ENCODE measurements around the gene OMA1.

DNA sequence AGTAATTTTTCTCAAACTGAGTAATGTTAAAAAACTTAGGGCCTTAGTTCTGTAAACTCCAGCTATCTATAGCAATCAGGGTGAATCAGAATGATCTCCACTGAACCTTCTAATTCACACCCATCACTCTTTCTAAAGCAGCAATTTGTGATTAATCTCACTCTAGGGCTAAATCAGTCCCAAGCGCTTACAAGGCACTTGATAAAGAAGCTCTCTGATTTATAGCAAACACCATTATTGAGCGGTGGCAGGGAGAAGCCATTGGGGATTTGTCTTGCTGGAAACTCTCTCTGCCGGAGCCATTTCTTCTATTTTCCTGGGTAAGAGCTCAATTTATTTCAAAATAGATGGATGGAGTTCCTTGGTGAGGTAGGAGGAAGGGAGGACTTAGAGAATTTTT lies 77.0 kb downstream of the OMA1 start:
- TF ChIP-seq EP300 (conservative IDR thresholded peaks at IDR 0.05; ENCODE audit: poor library complexity, severe bottlenecking) (no peak), CTCF (IDR thresholded peaks at IDR 0.05; ENCODE audit: poor library complexity, severe bottlenecking) (no peak), EZH2 (IDR thresholded peaks at IDR 0.05; ENCODE audit: borderline replicate concordance, insufficient read depth, low read length, poor library complexity, severe bottlenecking) (no peak), POLR2AphosphoS5 (IDR thresholded peaks at IDR 0.05) (no peak), SMC3 (conservative IDR thresholded peaks at IDR 0.05; ENCODE audit: poor library complexity) (no peak), TAF1 (IDR thresholded peaks at IDR 0.05; ENCODE audit: low read depth) (no peak), RAD21 (conservative IDR thresholded peaks at IDR 0.05) (no peak)
- TF ChIP-seq, protein P1, sequence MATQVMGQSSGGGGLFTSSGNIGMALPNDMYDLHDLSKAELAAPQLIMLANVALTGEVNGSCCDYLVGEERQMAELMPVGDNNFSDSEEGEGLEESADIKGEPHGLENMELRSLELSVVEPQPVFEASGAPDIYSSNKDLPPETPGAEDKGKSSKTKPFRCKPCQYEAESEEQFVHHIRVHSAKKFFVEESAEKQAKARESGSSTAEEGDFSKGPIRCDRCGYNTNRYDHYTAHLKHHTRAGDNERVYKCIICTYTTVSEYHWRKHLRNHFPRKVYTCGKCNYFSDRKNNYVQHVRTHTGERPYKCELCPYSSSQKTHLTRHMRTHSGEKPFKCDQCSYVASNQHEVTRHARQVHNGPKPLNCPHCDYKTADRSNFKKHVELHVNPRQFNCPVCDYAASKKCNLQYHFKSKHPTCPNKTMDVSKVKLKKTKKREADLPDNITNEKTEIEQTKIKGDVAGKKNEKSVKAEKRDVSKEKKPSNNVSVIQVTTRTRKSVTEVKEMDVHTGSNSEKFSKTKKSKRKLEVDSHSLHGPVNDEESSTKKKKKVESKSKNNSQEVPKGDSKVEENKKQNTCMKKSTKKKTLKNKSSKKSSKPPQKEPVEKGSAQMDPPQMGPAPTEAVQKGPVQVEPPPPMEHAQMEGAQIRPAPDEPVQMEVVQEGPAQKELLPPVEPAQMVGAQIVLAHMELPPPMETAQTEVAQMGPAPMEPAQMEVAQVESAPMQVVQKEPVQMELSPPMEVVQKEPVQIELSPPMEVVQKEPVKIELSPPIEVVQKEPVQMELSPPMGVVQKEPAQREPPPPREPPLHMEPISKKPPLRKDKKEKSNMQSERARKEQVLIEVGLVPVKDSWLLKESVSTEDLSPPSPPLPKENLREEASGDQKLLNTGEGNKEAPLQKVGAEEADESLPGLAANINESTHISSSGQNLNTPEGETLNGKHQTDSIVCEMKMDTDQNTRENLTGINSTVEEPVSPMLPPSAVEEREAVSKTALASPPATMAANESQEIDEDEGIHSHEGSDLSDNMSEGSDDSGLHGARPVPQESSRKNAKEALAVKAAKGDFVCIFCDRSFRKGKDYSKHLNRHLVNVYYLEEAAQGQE (IDR thresholded peaks at IDR 0.05; ENCODE audit: borderline replicate concordance): no peak

Data from neural cell (in vitro differentiated cells).